GM13977 (cell line): Measurements from ENCODE around the gene TPSAB1.

Source experiments
- DNase-seq: peaks from one replicate; pipeline ENCODE4 v3.0.0; 2012; ENCODE audit warnings: low spot score
- in situ Hi-C: fragments of 300-500 bp; cut with MboI; formaldehyde crosslinking; loops from one replicate; pipeline ENCODE4 v1.12.0; 2022; ENCODE audit warnings: low sequenced_read_pairs, low pct_unique_long_range_greater_than_20kb, mixed read lengths, inconsistent platforms; ENCODE audit not compliant: unreplicated experiment
- TF ChIP-seq, protein P1 (sequence below): IDR thresholded peaks from 2 replicates; pipeline ENCODE4 v1.5.1; 2012; ENCODE audit warnings: mild to moderate bottlenecking, control low read depth; ENCODE audit not compliant: insufficient read depth; ENCODE audit errors: extremely low read depth, missing control alignments

TPSAB1 gene

GRCh38 chr16:1218930-1219611, 21.4 kb upstream of the TPSAB1 start:
- in situ Hi-C loops, result no loop called here
- TF ChIP-seq, protein P1, sequence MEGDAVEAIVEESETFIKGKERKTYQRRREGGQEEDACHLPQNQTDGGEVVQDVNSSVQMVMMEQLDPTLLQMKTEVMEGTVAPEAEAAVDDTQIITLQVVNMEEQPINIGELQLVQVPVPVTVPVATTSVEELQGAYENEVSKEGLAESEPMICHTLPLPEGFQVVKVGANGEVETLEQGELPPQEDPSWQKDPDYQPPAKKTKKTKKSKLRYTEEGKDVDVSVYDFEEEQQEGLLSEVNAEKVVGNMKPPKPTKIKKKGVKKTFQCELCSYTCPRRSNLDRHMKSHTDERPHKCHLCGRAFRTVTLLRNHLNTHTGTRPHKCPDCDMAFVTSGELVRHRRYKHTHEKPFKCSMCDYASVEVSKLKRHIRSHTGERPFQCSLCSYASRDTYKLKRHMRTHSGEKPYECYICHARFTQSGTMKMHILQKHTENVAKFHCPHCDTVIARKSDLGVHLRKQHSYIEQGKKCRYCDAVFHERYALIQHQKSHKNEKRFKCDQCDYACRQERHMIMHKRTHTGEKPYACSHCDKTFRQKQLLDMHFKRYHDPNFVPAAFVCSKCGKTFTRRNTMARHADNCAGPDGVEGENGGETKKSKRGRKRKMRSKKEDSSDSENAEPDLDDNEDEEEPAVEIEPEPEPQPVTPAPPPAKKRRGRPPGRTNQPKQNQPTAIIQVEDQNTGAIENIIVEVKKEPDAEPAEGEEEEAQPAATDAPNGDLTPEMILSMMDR, result no peak
- no peak for DNase-seq

GRCh38 chr16:1220098-1220728, 20.3 kb upstream of the TPSAB1 start:
- in situ Hi-C loops, result no loop called here
- TF ChIP-seq, protein P1, result no peak
- DNase-seq, result no peak

- in situ Hi-C loops, result no loop called here
- TF ChIP-seq, protein P1, result no peak
- DNase-seq, result no peak
These were observed 19.5 kb upstream of the TPSAB1 start for GRCh38 chr16:1220841-1221627.

DNA sequence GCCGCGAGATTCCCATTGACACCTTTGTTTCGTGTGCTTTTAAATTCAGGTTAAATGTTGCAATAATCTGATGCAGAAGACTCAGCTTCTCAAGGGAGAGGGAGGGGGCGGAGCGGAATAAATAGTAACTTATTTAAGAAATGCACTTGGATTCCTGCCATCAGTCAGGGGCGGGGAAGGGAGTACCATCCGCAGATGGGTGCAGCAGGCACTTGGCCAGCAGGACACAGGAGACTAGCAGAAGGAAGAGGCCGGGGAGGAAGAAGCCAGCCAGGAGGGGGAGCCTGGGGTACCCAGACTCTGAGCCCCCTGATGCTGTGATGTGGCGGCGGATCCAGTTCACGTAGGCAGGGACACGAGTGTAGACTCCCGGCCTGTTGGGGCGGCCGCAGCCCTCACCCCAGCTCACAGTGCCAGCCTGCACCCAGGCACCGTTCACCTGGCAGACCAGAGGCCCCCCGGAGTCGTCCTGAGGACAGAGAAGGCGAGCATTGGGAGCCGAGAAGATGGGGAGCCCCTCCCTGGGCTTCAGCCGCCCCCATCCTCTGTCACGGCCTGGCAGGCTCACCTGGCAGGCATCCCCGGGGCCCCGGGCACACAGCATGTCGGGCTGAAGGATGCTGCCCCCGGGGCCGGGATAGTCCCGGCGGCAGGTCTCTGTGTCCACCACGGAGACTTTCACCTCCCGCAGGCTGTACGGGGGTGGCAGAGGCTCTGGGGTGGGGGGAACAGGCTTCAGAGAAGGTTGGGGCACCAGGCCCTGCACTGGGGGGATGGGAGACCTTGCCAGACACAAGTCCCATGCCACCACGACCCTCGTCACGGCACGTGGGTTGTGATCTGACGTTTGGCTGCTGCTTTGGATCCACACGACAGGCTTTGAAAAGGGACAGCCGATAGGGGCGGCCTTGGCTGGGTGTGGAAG, 18.6 kb upstream of the TPSAB1 start:
- TF ChIP-seq, protein P1, result no peak
- in situ Hi-C loops, result no loop called here
- no peak for DNase-seq

GRCh38 chr16:1222553-1223354, 17.8 kb upstream of the TPSAB1 start:
- TF ChIP-seq, protein P1, result no peak
- in situ Hi-C loops, result no loop called here

More at GRCh38 chr16:1222553-1223354, 17.8 kb upstream of the TPSAB1 start:
- no peak for DNase-seq
